ENCODE results near the gene BRPF3. TPM values are rescaled to one million over a fixed set of nuclear protein-coding genes. Genes with fewer than 3 reads are reported as not detected.

The BRPF3 gene
- total and polyA plus RNA-seq, 9 of the 15 experiments (the other 6 are each of a cell fraction or from before 2014, with no cell fraction given): 2.2 to 19.3 (median 8.0) TPM

DNA sequence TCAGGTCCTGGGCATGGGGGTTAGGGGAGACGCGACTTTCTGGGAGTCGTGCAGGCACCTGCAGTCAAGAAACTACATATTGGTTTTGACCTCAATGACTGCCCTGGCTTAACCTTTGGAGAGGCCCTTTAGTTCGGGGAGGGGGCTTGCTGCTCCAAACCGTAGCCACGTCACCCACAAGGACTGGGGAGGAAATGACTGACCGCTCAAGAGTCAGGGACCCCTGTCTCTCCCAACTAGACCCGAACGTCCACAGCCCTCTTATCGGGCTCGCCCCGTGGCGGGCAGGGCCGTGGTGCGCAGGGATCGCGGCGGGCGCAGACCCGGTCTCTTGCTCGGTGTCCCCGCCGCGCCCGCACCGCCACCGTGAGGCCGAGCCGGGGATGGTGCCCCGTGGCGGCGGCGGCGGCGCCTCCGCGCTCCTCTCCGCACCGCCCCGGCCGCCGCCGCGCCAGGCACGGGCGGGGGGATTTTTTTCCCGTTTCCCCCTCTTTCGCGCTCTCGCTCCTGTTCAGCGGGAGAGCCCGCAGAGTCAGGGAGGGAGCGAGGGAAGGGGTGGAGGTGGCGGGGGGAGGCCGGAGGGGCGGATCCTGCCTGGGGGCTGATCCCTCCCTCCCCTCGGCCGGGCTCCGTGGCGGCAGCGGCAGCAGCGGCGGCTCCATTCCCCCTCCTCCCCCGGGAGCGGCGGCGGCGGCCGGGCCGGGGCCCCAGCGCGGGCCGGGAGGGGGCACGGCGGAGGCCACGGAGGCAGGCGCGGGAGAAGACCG lies at the start of gene BRPF3 (continued):
- TF ChIP-seq, protein P1, sequence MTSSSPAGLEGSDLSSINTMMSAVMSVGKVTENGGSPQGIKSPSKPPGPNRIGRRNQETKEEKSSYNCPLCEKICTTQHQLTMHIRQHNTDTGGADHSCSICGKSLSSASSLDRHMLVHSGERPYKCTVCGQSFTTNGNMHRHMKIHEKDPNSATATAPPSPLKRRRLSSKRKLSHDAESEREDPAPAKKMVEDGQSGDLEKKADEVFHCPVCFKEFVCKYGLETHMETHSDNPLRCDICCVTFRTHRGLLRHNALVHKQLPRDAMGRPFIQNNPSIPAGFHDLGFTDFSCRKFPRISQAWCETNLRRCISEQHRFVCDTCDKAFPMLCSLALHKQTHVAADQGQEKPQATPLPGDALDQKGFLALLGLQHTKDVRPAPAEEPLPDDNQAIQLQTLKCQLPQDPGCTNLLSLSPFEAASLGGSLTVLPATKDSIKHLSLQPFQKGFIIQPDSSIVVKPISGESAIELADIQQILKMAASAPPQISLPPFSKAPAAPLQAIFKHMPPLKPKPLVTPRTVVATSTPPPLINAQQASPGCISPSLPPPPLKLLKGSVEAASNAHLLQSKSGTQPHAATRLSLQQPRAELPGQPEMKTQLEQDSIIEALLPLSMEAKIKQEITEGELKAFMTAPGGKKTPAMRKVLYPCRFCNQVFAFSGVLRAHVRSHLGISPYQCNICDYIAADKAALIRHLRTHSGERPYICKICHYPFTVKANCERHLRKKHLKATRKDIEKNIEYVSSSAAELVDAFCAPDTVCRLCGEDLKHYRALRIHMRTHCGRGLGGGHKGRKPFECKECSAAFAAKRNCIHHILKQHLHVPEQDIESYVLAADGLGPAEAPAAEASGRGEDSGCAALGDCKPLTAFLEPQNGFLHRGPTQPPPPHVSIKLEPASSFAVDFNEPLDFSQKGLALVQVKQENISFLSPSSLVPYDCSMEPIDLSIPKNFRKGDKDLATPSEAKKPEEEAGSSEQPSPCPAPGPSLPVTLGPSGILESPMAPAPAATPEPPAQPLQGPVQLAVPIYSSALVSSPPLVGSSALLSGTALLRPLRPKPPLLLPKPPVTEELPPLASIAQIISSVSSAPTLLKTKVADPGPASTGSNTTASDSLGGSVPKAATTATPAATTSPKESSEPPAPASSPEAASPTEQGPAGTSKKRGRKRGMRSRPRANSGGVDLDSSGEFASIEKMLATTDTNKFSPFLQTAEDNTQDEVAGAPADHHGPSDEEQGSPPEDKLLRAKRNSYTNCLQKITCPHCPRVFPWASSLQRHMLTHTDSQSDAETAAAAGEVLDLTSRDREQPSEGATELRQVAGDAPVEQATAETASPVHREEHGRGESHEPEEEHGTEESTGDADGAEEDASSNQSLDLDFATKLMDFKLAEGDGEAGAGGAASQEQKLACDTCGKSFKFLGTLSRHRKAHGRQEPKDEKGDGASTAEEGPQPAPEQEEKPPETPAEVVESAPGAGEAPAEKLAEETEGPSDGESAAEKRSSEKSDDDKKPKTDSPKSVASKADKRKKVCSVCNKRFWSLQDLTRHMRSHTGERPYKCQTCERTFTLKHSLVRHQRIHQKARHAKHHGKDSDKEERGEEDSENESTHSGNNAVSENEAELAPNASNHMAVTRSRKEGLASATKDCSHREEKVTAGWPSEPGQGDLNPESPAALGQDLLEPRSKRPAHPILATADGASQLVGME (CRISPR knock-in tag; IDR thresholded peaks at IDR 0.05): no peak
- TF ChIP-seq ESRRA (IDR thresholded peaks at IDR 0.05; ENCODE audit: borderline replicate concordance, low read depth): peak; percentile 72
- TF ChIP-seq, protein P2, sequence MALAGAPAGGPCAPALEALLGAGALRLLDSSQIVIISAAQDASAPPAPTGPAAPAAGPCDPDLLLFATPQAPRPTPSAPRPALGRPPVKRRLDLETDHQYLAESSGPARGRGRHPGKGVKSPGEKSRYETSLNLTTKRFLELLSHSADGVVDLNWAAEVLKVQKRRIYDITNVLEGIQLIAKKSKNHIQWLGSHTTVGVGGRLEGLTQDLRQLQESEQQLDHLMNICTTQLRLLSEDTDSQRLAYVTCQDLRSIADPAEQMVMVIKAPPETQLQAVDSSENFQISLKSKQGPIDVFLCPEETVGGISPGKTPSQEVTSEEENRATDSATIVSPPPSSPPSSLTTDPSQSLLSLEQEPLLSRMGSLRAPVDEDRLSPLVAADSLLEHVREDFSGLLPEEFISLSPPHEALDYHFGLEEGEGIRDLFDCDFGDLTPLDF (CRISPR knock-in tag; IDR thresholded peaks at IDR 0.05): no peak
- no peak for TF ChIP-seq ZNF239 (CRISPR knock-in tag; IDR thresholded peaks at IDR 0.05)
- TF ChIP-seq ZNF124 (CRISPR knock-in tag; IDR thresholded peaks at IDR 0.05): no peak
- TF ChIP-seq TFAM (CRISPR knock-in tag; conservative IDR thresholded peaks at IDR 0.05): no peak
- peak; percentile 82 for TF ChIP-seq CCNT2 (IDR thresholded peaks at IDR 0.05; ENCODE audit: borderline replicate concordance, extremely low read depth, insufficient read length, low read depth, low read length)
- TF ChIP-seq, protein P3, sequence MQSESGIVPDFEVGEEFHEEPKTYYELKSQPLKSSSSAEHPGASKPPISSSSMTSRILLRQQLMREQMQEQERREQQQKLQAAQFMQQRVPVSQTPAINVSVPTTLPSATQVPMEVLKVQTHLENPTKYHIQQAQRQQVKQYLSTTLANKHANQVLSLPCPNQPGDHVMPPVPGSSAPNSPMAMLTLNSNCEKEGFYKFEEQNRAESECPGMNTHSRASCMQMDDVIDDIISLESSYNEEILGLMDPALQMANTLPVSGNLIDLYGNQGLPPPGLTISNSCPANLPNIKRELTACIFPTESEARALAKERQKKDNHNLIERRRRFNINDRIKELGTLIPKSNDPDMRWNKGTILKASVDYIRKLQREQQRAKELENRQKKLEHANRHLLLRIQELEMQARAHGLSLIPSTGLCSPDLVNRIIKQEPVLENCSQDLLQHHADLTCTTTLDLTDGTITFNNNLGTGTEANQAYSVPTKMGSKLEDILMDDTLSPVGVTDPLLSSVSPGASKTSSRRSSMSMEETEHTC (IDR thresholded peaks at IDR 0.05): no peak
- no peak for TF ChIP-seq ZBTB8A (IDR thresholded peaks at IDR 0.05; ENCODE audit: partially characterized antibody)
- no peak for TF ChIP-seq NFIX (CRISPR knock-in tag; IDR thresholded peaks at IDR 0.05; ENCODE audit: low read depth)
- TF ChIP-seq, protein P4, sequence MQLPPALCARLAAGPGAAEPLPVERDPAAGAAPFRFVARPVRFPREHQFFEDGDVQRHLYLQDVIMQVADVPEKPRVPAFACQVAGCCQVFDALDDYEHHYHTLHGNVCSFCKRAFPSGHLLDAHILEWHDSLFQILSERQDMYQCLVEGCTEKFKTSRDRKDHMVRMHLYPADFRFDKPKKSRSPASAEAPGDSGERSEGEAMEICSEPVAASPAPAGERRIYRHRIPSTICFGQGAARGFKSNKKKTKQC (CRISPR knock-in tag; IDR thresholded peaks at IDR 0.05): no peak
- TF ChIP-seq ARID1B (IDR thresholded peaks at IDR 0.05): no peak
